H9 (cell line): ENCODE data around the gene NACA. TPM values are rescaled to one million over a fixed set of nuclear protein-coding genes. Genes with fewer than 3 reads are reported as not detected.

Source experiments
- DNase-seq: peaks from one replicate; pipeline ENCODE4 v3.0.0-alpha.2; 2017
- H2AFZ ChIP-seq: one replicate; pipeline ENCODE4 v1.6.1; 2013; ENCODE audit warnings: mild to moderate bottlenecking, low read length, control low read depth, moderate library complexity
- H2AK5ac ChIP-seq: 2 replicates; pipeline ENCODE4 v1.6.1; 2013; ENCODE audit warnings: low read length, control low read depth, mixed read lengths; ENCODE audit not compliant: insufficient read length
- H2BK120ac ChIP-seq: one replicate; pipeline ENCODE4 v1.6.1; 2013; ENCODE audit warnings: low read depth, mild to moderate bottlenecking, low read length, control low read depth, inconsistent platforms; ENCODE audit not compliant: poor library complexity, severe bottlenecking
- H2BK12ac ChIP-seq: 2 replicates; pipeline ENCODE4 v1.6.1; 2013; ENCODE audit warnings: low read length, control low read depth, mixed read lengths, low read depth; ENCODE audit not compliant: insufficient read length
- H2BK15ac ChIP-seq: 2 replicates; pipeline ENCODE4 v1.6.1; 2013; ENCODE audit warnings: low read depth, low read length, control low read depth
- H2BK20ac ChIP-seq: one replicate; pipeline ENCODE4 v1.6.1; 2013; ENCODE audit warnings: low read depth, mild to moderate bottlenecking, low read length, control low read depth, inconsistent platforms; ENCODE audit not compliant: poor library complexity, severe bottlenecking
- H2BK5ac ChIP-seq: 2 replicates; pipeline ENCODE4 v1.6.1; 2013; ENCODE audit warnings: low read length, control low read depth, mixed read lengths; ENCODE audit not compliant: insufficient read length
- H3K14ac ChIP-seq: 2 replicates; pipeline ENCODE4 v1.6.1; 2013; ENCODE audit warnings: low read length, control low read depth; ENCODE audit not compliant: insufficient read depth
- H3K18ac ChIP-seq: 2 replicates; pipeline ENCODE4 v1.6.1; 2013; ENCODE audit warnings: low read depth, mild to moderate bottlenecking, mixed read lengths, low read length, control low read depth; ENCODE audit not compliant: insufficient read length
- H3K23ac ChIP-seq: 2 replicates; pipeline ENCODE4 v1.6.1; 2013; ENCODE audit warnings: low read length, control low read depth, mixed read lengths, low read depth; ENCODE audit not compliant: insufficient read length
- H3K23me2 ChIP-seq: 2 replicates; pipeline ENCODE4 v1.6.1; 2013; ENCODE audit warnings: low read depth, mild to moderate bottlenecking, mixed read lengths, low read length, control low read depth; ENCODE audit not compliant: insufficient read length, poor library complexity, severe bottlenecking
- H3K27ac ChIP-seq: 2 replicates; pipeline ENCODE4 v1.5.1; 2013; ENCODE audit warnings: low read length, control low read depth, mixed read lengths, low read depth; ENCODE audit not compliant: insufficient read length
- H3K27me3 ChIP-seq: 2 replicates; pipeline ENCODE4 v1.6.1; 2013; ENCODE audit warnings: low read length, control low read depth, inconsistent platforms; ENCODE audit not compliant: insufficient read depth
- H3K4ac ChIP-seq: 2 replicates; pipeline ENCODE4 v1.6.1; 2013; ENCODE audit warnings: low read depth, mild to moderate bottlenecking, control low read depth, inconsistent platforms, low read length, moderate library complexity
- H3K4me1 ChIP-seq: 2 replicates; pipeline ENCODE4 v1.6.1; 2013; ENCODE audit warnings: low read length, control low read depth, inconsistent platforms; ENCODE audit not compliant: insufficient read depth
- H3K4me2 ChIP-seq: 2 replicates; pipeline ENCODE4 v1.6.1; 2013; ENCODE audit warnings: low read length, control low read depth, mixed read lengths; ENCODE audit not compliant: insufficient read length, insufficient read depth
- H3K56ac ChIP-seq: 2 replicates; pipeline ENCODE4 v1.6.1; 2013; ENCODE audit warnings: low read depth, mild to moderate bottlenecking, mixed read lengths, low read length, control low read depth; ENCODE audit not compliant: insufficient read length
- H3K79me1 ChIP-seq: 2 replicates; pipeline ENCODE4 v1.6.1; 2013; ENCODE audit warnings: low read depth, mild to moderate bottlenecking, moderate library complexity, low read length, control low read depth, inconsistent platforms; ENCODE audit not compliant: insufficient read depth, poor library complexity, severe bottlenecking
- H3K79me2 ChIP-seq: 2 replicates; pipeline ENCODE4 v1.6.1; 2013; ENCODE audit warnings: low read length, control low read depth, inconsistent platforms; ENCODE audit not compliant: insufficient read depth
- H3K9ac ChIP-seq: 2 replicates; pipeline ENCODE4 v1.6.1; 2013; ENCODE audit warnings: low read length, control low read depth, mixed read lengths; ENCODE audit not compliant: insufficient read length; ENCODE audit errors: extremely low read depth
- H3K9me3 ChIP-seq: one replicate; pipeline ENCODE4 v1.6.1; 2013; ENCODE audit warnings: low read depth, low read length, inconsistent platforms; ENCODE audit not compliant: control insufficient read depth
- H3T11ph ChIP-seq: one replicate; pipeline ENCODE4 v1.6.1; 2013; ENCODE audit warnings: mild to moderate bottlenecking, low read length, control low read depth, inconsistent platforms
- H4K20me1 ChIP-seq: one replicate; pipeline ENCODE4 v1.6.1; 2013; ENCODE audit not compliant: control insufficient read depth, insufficient read length, insufficient read depth
- H4K5ac ChIP-seq: 2 replicates; pipeline ENCODE4 v1.6.1; 2013; ENCODE audit warnings: low read depth, mild to moderate bottlenecking, mixed read lengths, low read length, control low read depth; ENCODE audit not compliant: insufficient read length
- H4K8ac ChIP-seq: replicated peaks from 2 replicates; pipeline ENCODE4 v1.6.1; 2013; ENCODE audit warnings: low read length, control low read depth, mixed read lengths, low read depth; ENCODE audit not compliant: insufficient read length
- H4K91ac ChIP-seq: 2 replicates; pipeline ENCODE4 v1.6.1; 2013; ENCODE audit warnings: low read depth, mild to moderate bottlenecking, moderate library complexity, mixed read lengths, low read length, control low read depth; ENCODE audit not compliant: insufficient read length
- H3K27ac Mint-ChIP-seq, 3 experiments: 2 replicates in 2 of 3; 3 replicates in 1 of 3; pipeline ENCODE4 v1.8.0; 2020 to 2021; ENCODE audit warnings: mixed read lengths in 3 of 3, mild to moderate bottlenecking in 1 of 3, moderate library complexity in 1 of 3
- H3K27me3 Mint-ChIP-seq: 2 replicates; pipeline ENCODE4 v1.8.0; 2021; ENCODE audit warnings: low read depth, mild to moderate bottlenecking, moderate library complexity, mixed read lengths
- H3K36me3 Mint-ChIP-seq, 3 experiments: 2 replicates in 2 of 3; 3 replicates in 1 of 3; pipeline ENCODE4 v1.8.0; 2020 to 2021; ENCODE audit warnings: low read depth in 3 of 3, mixed read lengths in 3 of 3; ENCODE audit not compliant: insufficient read depth in 1 of 3
- H3K4me1 Mint-ChIP-seq, 2 experiments: 2 replicates each; pipeline ENCODE4 v1.8.0; 2020; ENCODE audit warnings: mixed read lengths in 2 of 2
- H3K4me3 Mint-ChIP-seq, 2 experiments: 2 replicates in 1 of 2; 3 replicates in 1 of 2; pipeline ENCODE4 v1.8.0; 2020 to 2021; ENCODE audit warnings: mild to moderate bottlenecking in 2 of 2, mixed read lengths in 2 of 2, moderate library complexity in 1 of 2
- H3K9me3 Mint-ChIP-seq, 2 experiments: 2 replicates in 1 of 2; 3 replicates in 1 of 2; pipeline ENCODE4 v1.8.0; 2020; ENCODE audit warnings: mild to moderate bottlenecking in 2 of 2, mixed read lengths in 2 of 2, moderate library complexity in 1 of 2
- CTCF ChIP-seq: fragments of 200-600 bp; sonication (generic); conservative IDR thresholded peaks from 3 replicates; pipeline ENCODE4 v1.8.0; 2021; ENCODE audit warnings: antibody characterized with exemption, mild to moderate bottlenecking
- WGBS: extraction: QIAGEN DNeasy Blood & Tissue Kit; methylation state at CpG from one replicate; pipeline ENCODE4 v1.1.7; 2013; ENCODE audit warnings: missing lambda C conversion rate, low lambda C conversion rate, mixed read lengths; ENCODE audit not compliant: insufficient read length; ENCODE audit errors: extremely low coverage; 5-methylcytosine and 5-hydroxymethylcytosine counted together
- total RNA-seq: library from RNA; stranded (reverse); gene quantifications from 2 replicates; pipeline ENCODE4 v1.2.1, GENCODE V29; 2021

Gene NACA
- total RNA-seq, 1 experiment from 2014 or later: 1,204 TPM

GRCh38 chr12:56720731-56721151 is 4.4 kb downstream of the NACA start:
- H3K4me1 Mint-ChIP-seq: peaks cover 69 to 71% of the 10 kb centered on the region in 2 experiments
- peak overlapping the region in 2 of 3 experiments; percentile 68 to 81; a peak in 5 of 7 replicates for H3K27ac Mint-ChIP-seq
- H3K4me2 ChIP-seq: peak overlapping the region; percentile 32

More at GRCh38 chr12:56720731-56721151, 4.4 kb downstream of the NACA start:
- TF ChIP-seq CTCF: no peak
- Histone ChIP-seq H3K27me3 (no peaks in the 10 kb centered on the region), H3K14ac (no peak overlapping the region), H2BK15ac (no peak overlapping the region), H3K4ac (no peak overlapping the region), H2AK5ac (no peak overlapping the region), H3K79me1 (peaks cover 11% of the 10 kb centered on the region), H3K9ac (no peak overlapping the region), H3K9me3 (no peaks in the 10 kb centered on the region), H2BK5ac (no peak overlapping the region), H2AFZ (no peak overlapping the region), H4K91ac (no peak overlapping the region), H3K79me2 (peaks cover 52% of the 10 kb centered on the region; the same call in 1 of the 2 replicates), H3K23me2 (peaks cover 10% of the 10 kb centered on the region), H4K8ac (no peak overlapping the region), H2BK120ac (no peak overlapping the region), H3K23ac (no peak overlapping the region), H3T11ph (no peak overlapping the region), H3K4me1 (peaks cover 10% of the 10 kb centered on the region), H4K20me1 (no peaks in the 10 kb centered on the region), H3K18ac (no peak overlapping the region), H3K56ac (no peak overlapping the region), H2BK12ac (no peak overlapping the region), H2BK20ac (no peak overlapping the region), H4K5ac (no peak overlapping the region), H3K27ac (no peak overlapping the region)
- WGBS: no CpG with 5 or more reads among the region's 1 CpG
- Mint-ChIP-seq H3K9me3 (no peaks in the 10 kb centered on the region), H3K36me3 (peaks cover 69 to 79% (median 77%) of the 10 kb centered on the region in 3 experiments), H3K4me3 (peak overlapping the region in 1 of 2 experiments; percentile 44; a peak in 3 of 5 replicates), H3K27me3 (no peaks in the 10 kb centered on the region)
- DNase-seq: no peak
